ENCODE measurements around the gene PRR14.
"Not testable (repeated sequence)": the region's sequence is repeated elsewhere in the genome, so short reads cannot be mapped to it uniquely, and the experiment has no call there.

PRR14 gene

DNA sequence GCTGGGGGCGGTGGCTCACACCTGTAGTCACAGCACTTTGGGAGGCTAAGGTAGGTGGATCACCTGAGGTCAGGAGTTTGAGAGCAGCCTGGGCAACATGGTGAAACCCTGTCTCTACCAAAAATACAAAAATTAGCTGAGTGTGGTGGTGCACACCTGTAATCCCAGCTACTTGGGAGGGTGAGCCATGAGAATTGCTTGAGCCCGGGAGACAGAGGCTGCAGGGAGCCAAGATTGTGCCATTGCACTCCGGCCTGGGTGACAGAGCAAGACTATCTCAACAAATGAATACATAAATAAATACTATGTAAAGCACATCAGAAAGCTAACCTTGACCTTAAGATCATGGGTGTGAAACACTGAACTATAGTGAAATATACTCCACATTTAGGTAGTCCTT is 45.9 kb downstream of the PRR14 start:
- not testable (repeated sequence) for DNase-seq

DNA sequence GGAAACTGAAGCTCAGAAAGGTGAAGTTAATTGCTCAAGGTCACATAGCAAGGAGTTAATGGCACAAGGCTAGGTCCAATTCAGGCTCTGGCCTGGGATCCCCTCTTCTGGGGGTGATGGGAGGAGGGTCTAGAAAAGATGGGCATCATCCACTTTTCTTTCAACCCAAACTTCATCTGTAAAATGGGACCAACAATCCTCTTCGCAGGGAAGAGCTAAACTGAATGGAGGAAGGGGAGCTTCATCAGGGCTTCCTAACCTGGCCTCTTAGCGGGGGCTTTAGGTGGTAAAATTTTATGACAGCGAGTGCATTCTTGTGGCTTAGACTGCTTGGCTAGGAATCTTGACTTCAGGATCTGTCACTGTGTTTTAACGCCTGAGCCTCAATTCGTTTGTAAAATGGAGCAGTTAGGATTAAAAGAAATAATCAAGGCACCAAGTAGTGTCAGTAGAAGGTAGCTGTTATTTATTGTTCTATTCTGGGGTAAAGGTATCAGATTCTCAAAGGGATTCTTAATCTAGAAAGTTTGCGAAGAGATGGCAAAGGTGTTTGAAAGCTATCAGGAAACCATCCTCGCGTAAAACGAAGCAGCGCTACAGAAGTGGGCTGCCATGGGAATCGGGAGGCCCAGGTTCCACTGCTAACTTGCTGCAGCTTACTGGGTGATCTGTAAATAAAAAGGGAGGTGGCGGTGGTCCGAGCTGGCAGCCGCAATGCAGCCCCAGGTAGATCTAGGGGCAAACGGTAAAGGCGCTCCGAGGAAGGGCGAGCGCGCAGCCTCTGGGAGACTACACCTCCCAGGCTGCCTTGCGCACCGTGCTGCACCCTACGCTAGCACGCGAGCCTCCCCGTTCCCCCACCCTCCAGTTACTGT is 46.7 kb downstream of the PRR14 start:
- no peak for DNase-seq

GRCh38 chr16:30698139-30698815 is 47.5 kb downstream of the PRR14 start:
- DNase-seq = peak; percentile 99

DNA sequence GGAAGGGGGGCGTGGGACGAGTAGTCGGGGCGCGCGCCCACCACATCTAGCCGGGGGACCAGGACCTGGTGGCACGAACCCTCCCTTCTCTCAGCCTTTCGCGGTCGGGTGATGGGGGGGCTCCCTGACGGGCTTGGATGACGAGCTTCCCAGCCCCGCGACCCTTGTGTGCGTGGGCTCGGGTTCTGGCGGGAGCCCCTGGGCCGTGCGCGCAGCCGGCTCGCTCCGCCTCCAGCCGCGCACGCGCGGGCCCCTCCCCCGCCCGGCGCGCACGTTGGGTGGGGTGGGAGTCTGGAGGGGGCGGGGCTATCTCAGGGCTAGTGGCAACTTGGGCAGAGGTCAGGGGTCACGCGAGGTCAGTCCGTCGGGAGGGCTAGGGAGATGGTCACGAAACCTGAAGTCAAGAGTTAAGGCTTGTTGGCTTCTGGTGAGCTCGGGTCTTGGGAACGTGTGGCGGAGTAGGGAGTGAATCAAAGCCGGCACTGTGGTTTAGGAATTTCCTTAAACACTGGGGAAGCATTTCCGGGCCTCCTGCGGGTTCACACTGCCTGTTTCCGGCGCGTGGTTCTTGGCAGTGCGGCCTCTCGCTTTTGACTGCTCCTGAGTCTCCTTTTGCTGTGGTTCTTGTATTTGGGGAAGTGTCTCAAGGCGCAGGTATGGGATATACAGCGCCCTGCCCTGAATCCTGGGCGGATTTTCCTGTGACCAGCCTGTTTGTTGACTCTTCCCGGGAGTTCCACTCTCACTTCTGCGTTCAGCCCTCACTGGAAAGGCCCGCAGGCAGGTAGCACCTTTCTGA is 48.3 kb downstream of the PRR14 start, which contains the start of gene SRCAP:
SRCAP (plus strand) TSS at position 356 of the 799 bp plus-strand sequence. CDS start 1,654 bp downstream, outside the sequence.
- DNase-seq = peak; percentile 75

DNA sequence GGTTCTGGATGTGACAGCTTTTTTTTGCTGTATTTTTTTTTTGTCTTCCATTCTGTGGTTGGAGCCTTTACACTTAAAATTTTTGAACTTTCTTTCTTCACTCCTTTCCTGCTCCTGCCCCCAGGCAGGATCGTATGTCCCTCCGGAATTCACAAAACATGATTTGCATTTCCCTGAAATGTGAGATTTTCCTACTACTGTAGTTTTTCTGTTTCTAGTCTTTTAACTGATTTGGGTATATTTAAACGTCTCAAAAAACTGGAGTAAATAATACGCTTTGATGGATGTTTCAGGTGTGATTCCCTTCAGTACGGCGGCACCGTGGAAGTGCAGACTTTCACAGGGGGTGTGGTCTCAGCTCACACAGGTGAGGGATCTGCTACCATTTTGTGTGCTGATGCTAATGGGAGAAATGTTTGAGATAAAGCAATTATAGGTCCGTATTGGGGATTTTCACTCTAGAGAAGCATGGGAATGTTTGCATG is 48.9 kb downstream of the PRR14 start:
- no peak for DNase-seq

GRCh38 chr16:30700491-30700890 is 49.7 kb downstream of the PRR14 start:
- DNase-seq = no peak

GRCh38 chr16:30700971-30701370 is 50.2 kb downstream of the PRR14 start:
- DNase-seq = no peak

- not testable (repeated sequence) for DNase-seq
Measured at GRCh38 chr16:30703071-30703470, 52.3 kb downstream of the PRR14 start.

GRCh38 chr16:30703971-30704370 is 53.2 kb downstream of the PRR14 start:
- DNase-seq = no peak
